Hepatic stellate cell (primary cell): Measurements from ENCODE around the gene PRDM16.

Source experiments
- DNase-seq: peaks from one replicate; pipeline ENCODE4 v3.0.0; 2011; ENCODE audit warnings: low spot score

The PRDM16 gene

DNA sequence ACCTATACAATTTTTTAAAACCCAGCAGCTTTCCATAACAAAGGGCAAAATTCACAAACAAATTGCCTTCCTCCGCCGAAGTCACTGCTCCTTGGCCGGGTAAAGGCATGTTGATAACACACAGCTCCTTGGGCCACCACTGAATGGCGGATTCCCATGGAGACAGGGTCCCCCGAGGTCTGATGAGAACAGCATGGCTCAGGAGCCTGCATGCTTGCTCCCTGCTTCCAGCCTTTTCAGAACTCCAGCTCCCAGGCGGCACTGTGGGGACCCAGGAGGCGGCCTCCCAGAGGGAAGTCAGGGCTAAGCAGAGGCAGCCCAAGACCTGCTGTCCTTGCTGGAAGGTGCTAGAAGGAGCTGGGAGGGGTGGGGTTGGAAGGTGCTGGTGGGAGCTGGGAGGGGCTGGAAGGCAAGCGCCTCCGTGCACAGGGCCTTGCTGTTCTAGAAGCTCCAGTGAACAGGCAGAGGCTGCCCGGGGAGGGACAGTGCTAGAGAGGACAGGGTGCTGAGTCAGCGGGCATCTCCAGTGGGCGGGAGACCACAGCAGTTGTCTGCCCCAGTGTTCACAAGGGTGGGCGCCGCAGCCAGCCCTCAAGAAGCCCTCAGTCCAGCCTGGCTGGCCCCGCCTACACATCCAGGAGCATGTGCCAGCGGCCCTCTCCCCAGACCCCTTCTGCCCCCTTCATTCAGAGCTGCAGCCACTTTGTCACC is 35.1 kb downstream of the PRDM16 start:
- no peak for DNase-seq

DNA sequence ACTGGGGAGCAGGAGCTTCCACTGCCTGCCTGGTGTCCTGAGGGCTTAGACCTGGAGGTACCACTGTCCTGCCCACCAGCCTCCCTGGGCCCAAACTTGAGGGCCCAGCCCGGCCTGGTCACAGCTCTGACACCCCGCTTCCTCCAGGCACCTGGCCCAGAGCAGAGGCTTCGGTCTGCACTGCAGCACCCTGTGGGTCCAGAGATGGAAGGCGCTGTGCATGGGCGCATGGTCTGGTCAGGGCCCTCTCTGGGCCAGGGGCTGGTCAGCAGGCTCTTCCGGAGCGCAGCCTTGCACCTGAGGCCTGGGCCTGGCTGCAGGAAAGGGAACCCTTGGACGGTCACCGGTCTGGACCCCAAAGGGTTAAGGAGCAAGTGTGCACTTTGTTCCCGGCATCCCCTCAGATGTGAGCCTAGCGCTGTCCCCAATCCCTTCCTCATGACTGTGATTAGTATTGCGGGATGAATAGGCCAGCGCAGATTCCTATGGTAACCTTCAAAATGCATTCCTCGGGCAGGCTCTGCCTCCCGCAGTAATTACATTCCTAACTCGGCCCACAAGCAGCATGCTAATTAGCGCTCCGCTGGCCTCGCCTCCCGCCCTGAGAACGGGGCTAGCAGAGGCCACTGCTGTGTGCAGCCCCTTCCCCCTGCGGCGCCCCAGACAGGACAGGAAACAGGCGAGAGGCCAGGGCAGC is 36.3 kb downstream of the PRDM16 start:
- no peak for DNase-seq

DNA sequence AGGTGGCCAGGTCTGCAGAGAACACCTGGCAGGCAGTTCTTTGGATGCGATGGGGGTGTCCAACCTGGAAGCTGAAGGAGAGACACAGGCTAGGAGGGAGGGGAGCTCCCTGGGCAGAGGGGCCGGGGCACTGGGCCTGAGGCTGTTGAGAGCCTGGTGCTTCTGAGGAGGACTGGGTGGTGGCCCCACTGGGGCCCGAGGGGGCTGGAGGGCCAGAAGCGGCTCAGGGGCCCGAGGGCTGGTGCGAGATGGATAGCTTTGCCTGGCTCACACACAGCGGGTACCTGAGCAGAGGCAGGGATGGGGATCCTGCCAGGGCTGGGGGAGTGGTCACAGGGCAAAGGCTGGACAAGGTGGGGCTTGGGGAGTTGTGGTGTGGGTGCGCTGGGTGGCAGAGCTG is 37.2 kb downstream of the PRDM16 start:
- no peak for DNase-seq

DNA sequence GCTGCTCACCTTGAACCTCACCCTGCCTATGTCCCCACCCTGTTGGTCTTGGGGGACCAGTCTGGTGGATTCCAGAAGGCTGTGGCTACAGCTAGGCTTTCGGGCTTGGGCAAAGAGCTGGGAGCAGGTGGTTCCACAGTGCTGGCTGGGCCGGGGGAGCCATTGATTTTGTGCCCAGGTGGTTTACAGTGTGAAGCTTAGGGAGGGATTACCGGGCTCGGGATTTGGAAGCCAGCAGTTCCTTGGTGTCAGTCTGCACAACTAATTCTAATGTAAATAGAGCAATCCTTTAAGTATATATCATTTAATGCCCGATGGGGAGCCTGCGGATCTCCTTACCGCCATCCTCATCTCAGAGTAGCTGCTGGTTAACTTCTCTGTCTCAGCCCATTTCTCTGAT is 38.2 kb downstream of the PRDM16 start:
- no peak for DNase-seq

DNA sequence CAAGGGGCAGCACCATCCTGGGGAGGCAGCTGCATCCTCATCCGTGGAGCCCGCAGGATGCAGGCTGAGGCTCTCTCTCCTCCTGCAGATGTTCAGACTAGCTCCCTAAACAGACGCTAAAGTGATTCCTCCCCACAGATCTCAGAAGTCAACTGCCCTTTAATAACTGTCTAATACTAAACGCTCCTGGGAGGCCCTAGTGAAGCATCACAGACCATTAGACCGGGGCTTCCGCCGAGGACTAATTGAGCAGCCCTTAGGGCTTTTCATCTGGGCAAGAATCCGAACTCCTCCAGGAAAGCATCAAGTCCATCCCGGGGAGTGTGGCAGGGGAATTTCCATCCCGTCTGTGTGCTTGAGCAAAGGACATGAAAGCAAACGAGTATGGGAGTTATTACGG is 40.4 kb downstream of the PRDM16 start:
- DNase-seq = no peak

DNA sequence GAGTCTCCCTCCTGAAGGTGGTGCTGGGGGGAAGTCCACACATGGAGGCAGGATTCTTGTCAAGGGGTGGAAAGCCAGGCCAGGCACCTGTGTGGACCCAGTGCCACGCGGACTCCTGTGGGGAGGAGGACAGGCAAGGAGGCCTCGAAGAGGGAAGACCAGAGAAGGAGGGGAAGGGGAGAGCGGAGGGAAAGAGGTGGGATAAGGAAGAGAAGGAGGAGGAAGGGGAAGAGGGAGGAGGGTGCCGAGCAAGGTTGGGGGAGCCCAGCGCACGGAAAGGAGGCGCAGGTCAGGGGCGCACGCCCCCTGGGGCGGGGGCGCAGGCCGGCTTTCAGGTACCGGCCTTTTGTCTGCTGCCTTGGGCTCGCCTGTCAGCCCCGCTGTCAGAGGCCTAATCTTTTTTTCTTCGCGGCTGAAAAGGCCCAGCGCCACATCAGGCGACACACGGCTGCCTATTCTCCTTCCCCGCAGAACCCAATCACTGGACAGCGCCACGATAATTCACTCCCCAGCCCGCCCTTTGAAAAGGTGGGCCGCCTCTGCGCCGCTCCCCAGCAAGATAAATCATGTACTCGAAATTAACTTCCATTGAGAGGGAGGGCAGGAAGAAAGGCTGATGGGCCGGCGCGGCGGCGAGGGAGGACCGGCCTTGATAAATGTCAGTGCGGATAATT is 42.5 kb downstream of the PRDM16 start:
- no peak for DNase-seq

DNA sequence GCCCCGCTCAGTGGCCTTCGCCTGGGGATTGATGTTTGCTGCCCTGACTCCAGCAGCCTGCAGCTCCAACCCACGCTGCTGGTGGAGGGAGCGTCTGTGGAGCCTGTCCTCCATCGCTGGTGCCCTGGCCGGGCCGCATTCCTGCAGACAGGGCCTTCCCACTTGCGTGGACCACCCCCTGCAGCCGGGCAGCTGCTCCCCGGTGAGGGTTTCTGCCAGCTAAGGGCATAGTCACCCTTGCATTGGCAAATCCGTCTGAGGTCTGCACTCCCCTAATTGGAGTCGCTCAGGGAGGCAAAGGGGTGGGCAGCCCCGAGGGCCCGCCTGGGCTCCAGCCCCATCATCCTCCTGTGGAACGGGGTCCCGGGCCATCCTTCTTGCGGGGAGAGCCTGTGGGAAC is 43.5 kb downstream of the PRDM16 start:
- no peak for DNase-seq

DNA sequence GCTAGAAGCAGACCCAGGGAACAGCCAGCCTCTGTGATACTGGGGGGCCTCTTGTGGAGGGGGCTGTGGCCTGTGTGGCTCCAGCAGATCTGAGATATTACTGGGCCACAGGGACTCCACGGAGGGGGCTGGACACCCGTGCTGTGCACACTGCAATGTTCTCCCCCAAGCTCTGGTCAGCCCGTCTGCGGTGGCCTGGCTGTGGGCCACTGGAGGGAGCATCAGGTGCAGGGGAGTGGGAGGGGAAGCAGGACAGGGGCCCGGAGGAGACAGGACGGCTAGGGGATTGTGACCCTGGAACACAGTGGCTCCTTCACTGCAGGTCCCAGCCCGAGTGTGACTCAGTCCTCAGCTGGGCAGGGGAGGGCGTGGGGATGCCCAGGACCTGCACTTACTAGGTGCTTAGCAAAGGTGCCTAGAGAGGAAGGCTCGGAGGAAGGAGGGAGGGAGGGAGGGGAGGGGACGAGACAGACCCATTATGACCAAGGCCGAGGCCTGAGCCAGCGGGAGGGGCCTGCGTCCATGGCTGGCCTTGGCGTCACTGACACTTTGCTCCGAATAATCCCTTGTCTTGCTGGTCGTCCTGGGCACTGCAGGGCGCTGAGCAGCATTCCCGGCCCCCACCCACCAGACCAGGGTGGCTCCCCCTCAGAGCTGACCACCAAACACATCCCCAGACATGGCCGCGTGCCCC is 44.2 kb downstream of the PRDM16 start:
- no peak for DNase-seq

DNA sequence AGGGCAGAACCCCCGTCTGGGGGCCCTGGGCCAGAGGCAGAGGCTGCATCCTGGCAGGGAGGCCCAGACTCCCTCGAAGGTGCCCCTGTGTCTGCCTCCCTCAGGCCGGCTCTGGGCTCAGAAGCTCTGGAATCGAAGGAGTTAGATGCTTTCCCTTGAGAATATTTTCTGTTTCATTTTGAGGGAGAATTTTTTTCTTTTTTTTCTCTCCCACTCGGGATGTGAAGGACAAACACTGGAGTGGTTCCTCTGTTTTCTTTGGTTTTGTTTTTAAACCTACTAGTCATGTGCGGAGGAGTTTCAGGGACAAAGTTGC is 44.7 kb downstream of the PRDM16 start:
- no peak for DNase-seq

DNA sequence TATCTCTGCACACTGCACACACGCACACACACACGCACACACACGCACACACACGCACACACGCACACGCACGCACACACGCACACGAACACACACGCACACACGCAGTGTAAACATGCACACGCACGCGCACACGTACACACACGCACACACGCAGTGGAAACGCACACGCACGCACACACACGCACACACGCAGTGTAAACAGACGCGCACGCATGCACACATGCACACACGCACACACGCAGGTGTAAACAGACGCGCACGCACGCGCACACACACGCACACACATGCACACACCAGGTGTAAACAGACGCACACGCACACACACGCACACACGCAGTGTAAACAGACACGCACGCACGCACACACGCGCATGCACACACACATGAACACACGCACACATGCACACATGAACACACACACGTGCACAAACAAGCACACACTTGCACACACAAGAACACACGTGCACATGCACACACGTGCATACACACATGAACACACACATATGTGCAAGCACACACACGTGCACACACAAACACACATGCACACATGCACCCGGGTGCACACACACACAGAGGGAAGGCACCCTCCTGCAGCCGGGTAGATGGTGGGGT is 45.2 kb downstream of the PRDM16 start:
- DNase-seq = no peak

DNA sequence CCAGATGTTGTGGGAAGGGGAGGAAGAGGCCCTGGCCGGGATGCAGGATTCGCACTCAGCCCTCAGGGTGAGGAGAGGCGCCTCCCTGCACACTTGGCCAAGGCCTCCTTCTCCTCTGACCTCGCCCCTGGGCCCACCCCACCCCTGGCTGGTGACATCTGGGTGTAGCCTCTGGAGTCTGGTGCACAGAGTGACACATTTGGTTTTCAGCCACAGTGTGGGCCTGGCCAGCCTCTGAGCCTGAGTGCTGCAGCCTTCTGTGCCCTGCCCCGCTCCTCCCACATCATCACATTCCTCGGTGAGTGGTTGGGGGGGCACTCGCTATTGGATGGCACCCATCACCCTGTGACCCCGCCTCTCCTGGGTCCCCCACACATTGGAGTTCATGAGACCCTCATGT is 45.8 kb downstream of the PRDM16 start:
- DNase-seq = no peak

DNA sequence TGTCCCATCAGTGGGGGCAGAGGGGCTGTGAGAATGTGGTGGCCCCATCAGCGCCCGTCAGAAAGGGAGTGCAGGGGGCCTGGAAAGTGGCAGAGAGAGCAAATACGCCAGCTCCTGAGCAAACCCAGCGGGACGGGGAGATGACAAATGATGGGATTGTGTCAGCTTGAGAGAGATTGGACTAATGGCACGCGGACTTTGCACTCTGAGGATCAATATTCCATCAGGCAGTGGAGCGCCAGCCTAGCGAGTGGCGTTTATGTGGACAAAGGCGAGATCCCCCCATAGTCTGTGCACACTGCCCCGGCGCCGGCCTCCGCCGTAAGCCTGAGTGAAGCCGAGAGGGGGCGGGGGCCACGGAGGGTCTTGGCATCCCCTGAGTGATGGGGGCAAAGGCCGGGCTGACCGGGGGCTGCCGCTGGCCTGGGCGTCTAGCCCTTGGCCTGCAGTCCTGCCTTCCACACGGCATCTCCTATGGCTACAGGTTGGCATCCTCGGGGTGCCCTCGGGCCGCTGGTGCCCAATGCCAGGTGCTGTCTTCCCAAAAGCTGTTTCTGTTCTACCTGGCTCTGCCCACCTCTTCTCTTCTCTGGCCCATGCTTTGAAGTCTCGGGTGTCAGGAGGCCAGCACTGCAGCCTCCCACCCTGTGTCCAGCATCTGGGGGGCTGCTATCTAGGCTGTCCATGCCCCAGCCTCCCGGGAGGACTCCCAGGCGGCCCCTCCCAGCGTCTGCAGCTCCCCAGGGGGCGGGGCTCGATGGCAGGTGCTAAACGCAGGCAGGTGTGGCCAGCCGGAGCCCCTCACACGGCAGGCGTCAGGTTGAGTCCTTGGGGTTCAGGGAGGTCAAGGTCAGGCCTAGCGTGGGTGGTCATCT is 46.5 kb downstream of the PRDM16 start:
- DNase-seq = no peak

DNA sequence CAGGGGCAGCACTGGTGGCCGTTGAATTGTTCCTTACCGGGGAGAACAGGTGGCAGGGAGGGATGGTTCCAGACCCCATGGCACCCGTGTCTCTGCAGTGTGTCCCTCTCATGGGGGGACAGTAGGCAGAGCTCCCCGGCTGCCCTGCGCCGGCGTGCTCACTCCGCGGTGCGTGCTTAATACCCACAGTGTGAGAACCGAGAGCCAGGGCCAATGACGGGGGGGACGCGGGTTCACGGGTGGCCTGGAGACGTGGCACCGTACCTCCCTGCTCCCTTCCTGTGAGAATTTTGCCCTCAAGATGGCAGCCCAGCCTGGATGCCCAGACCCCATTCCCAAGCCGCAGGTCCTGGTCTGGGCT is 47.1 kb downstream of the PRDM16 start:
- no peak for DNase-seq

DNA sequence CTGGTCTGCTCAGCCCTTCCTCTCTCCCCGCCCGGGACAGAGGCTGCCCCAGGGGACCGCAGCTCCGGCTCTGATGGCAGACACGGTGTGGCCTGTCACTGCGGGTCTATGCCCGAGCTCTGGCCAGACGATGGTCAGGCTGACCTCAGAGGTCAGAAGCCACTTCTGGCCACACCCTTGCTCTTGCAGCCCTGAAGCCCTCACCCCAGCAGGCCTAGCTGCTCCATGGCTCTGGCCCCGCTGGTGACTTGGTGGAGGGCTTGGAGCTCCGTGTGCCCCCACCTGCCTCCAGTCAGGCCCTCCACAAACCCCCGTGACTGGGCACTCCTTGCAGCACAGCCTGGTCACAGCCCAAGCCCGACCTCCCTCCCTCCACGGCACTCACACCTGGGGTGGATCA is 47.6 kb downstream of the PRDM16 start:
- DNase-seq = no peak

DNA sequence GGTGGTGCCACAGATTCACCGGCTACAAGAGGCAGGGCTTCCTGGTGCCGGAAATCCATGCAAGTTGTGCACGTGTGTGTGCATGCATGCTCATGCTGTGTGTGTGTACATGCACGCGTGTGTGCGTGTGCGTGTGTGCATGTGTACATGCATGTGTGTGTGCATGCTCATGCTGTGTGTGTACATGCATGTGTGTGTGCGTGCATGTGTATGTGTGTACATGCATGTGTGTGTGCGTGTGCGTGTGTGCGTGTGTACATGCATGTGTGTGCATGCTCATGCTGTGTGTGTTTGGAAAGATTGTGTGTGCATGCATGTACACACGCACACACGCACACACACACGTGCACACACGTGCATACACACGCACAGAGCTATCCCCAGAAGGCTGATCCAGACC is 48.9 kb downstream of the PRDM16 start:
- DNase-seq = no peak

DNA sequence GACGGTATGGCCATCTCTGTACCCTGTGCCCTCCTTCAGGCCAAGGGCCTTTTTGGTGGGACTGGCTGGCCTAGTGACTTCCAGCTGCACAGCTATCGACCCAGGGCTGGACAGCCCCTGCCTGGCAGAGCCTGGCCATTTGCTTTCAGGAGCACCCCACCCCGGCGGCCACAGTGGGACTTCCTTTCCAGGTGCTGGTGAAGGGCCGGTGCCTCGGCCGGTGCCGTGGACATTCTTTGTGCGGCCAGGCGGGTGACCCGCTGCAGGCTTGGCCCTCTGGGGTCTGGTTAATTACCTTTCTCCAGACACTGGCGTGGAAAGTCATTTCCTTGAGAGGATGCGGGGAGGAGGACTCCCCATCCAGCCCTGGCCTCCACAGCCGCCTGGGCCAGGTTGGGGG is 50.1 kb downstream of the PRDM16 start:
- DNase-seq = no peak

DNA sequence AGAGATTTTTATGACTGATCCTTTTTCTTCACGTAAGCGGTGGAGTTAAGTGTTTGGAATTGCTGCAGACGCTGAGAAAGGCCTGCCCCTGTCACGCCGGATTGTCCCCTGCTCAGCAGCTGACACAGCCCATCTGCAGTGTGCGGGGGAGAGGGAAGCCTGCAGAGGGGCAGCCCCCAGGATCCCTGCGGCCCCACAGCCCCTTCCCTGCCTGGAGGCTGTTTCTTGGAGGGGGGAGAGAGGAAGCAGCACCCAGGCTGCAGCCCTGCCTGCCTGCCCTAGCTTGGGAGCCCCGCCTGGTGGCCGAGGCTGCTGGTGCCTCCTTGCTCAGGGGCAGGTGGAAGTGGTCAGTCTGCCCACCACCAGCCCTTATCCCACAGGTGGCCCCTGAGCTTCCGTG is 50.7 kb downstream of the PRDM16 start:
- no peak for DNase-seq

DNA sequence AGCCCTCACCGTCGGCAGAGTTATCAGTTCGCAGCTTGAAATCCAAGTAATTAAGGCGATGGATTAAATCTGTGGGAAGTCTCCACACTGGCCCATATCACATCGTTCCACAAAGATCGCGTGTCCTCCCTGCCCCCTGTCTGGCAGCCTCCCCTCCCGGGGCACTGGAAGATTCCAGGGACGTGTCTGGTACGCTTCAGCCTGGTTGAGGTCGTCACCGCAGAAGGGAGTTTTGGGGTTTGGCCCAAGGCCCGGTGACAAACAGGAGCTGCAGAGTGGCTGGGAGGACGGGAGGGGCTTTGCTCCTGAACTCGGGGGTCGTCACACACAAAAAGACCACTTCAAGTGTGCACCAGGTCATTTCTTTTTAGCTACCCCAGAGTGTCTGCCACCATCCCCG is 51.1 kb downstream of the PRDM16 start:
- peak; percentile 54 for DNase-seq

DNA sequence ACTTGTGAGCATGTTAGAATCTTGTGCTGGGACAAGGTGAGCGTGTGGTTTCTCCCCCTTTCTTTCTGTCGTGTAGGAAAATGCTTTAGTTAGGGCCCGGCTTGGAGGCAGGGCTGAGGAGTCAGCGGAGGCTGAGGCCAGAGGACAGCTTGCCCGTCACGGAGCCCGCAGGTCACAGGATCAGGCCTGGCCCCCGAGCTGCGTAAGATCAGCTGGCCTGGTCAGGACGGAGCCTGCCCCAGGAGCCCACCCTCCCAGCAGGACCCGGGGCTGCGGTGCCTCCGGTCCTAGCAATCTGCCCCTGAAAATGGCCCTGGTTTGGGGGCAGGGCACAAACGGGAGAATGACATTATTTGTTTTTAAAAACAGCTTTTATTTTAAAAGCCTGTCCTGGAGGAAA is 52.0 kb downstream of the PRDM16 start:
- no peak for DNase-seq

DNA sequence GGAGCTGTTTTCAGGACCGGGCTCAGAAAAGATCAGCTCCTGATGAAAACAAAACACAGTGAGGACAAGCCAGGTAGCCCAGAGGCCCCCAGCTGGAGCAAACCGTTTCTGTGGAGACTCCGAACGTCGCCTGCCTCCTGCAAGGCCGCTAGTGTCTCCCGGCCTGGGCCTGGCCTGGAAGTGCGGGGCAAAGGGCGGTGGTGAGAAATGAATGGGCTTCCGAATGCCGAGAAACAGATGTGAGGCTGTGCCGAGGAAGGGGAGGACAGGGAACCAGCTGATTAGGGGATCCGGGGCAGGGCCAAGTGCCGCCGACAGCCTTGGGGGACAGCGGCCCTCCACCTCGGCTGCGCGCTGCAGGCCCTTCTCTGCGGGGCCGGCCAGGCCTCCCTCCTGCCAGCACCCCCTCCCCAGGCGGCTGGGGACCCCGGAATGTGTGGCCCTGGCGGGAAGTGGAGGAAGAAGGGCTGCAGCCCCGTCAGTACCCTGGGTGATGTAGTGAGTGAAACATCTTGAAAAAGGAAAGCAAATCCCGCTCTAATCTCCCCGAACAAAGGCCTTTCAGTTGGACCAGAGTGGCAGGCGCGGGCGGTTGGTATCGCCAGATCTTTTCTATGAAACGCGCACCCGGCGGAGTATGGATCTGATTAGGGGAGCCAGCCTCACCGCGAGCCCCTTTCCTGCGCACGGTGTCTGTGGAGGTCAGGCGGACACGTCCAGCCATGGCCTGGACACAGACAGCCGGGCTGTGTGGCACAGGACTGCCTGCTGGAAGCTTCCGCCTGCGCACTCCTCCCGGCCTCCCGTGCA is 52.6 kb downstream of the PRDM16 start:
- no peak for DNase-seq

DNA sequence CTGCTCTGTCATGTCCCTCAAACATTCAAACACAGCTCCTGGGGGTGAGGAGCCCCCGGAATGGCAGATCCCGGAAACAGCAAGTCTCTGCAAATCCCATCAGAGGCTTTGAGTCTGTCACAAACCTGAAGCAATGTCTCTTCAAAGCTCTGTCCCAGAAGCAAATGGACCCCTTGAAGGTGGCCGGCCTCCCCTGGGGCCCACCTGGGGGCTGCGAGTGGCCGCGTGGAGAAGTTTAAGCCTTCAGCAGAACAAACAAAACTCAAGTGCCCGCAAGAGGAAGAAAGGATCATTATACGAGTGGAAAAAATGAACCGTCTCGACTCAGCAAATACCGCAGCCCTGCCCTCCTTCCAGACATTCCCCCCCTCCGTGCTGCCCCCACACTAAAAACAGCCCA is 53.3 kb downstream of the PRDM16 start:
- no peak for DNase-seq
